ENCODE measurements around the gene FRAT2.
"Not testable (repeated sequence)": the region's sequence is repeated elsewhere in the genome, so short reads cannot be mapped to it uniquely, and the experiment has no call there.

The FRAT2 gene

DNA sequence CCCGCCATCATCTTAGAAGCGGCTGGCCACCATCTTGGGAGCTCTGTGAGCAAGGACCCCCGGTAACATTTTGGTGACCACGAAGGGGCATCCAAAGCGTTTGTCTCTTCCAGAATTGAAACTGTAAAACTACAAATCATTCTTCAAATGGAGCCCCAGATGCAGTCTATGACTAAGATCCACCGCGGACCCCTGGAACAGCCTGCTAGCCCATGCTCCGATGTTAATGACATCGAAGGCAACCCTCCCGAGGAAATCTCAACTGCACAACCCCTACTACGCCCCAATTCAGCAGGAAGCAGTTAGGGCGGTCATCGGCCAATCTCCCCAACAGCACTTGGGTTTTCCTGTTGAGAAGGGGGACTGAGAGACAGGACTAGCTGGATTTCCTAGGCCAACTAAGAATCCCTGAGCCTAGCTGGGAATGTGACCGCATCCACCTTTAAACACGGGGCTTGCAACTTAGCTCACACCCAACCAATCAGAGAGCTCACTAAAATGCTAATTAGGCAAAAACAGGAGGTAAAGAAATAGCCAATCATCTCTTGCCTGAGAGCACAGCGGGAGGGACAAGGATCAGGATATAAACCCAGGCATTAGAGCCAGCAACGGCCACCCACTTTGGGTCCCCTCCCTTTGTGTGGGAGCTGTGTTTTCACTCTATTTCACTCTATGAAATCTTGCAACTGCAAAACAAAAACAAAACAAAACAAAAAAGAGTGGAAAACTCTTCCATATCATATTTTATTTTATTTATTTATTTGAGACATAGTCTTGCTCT is 43.8 kb downstream of the FRAT2 start:
- DNase-seq, result not testable (repeated sequence)

DNA sequence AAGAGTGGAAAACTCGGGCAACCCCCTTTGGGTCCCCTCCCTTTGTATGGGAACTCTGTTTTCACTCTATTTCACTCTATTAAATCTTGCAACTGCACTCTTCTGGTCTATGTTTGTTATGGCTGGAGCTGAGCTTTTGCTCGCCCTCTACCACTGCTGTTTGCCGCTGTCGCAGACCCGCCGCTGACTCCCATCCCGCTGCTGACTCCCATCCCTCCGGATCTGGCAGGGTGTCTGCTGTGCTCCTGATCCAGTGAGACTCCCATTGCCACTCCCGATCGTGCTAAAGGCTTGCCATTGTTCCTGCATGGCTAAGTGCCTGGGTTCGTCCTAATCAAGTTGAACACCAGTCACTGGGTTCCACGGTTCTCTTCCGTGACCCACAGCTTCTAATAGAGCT is 44.5 kb downstream of the FRAT2 start:
- not testable (repeated sequence) for DNase-seq

Data from right hindlimb (tissue), 1 donor.